DND-41 (cell line): ENCODE data around the gene NPIPA2.
"Not testable (repeated sequence)": the region's sequence is repeated elsewhere in the genome, so short reads cannot be mapped to it uniquely, and the experiment has no call there.

ENCODE experiments used
- EZH2 ChIP-seq: IDR thresholded peaks from 3 replicates; pipeline ENCODE4 v1.6.1; 2012; ENCODE audit warnings: borderline replicate concordance, low read depth, mild to moderate bottlenecking, moderate library complexity, low read length, inconsistent platforms; ENCODE audit not compliant: severe bottlenecking
- TF ChIP-seq, protein P1 (sequence below): IDR thresholded peaks from 2 replicates; pipeline ENCODE4 v1.5.1; 2012; ENCODE audit warnings: borderline replicate concordance, low read length, moderate library complexity, mild to moderate bottlenecking; ENCODE audit not compliant: poor library complexity, severe bottlenecking; ENCODE audit errors: extremely low read depth

DNA sequence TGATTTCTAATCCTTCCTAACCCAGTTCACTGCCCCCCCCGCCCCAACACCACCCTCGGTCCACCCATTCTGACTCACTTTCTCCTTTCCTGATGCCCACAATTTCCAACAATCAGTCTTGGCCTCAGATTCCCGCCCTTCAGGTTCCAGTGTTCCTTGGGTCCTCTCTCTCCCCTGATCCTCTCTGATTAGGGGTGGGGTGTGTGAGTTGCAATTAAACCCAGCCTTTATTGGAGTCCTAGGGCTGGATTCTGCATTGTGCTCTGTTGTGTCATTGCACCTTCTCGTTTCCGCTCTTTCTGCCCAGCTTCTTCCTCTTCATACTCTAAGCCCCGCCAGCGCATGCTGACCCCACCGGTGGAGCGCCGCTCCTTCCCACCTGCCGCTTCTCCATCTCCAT is 539 bp upstream of the NPIPA2 start:
- TF ChIP-seq, protein P1, sequence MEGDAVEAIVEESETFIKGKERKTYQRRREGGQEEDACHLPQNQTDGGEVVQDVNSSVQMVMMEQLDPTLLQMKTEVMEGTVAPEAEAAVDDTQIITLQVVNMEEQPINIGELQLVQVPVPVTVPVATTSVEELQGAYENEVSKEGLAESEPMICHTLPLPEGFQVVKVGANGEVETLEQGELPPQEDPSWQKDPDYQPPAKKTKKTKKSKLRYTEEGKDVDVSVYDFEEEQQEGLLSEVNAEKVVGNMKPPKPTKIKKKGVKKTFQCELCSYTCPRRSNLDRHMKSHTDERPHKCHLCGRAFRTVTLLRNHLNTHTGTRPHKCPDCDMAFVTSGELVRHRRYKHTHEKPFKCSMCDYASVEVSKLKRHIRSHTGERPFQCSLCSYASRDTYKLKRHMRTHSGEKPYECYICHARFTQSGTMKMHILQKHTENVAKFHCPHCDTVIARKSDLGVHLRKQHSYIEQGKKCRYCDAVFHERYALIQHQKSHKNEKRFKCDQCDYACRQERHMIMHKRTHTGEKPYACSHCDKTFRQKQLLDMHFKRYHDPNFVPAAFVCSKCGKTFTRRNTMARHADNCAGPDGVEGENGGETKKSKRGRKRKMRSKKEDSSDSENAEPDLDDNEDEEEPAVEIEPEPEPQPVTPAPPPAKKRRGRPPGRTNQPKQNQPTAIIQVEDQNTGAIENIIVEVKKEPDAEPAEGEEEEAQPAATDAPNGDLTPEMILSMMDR = not testable (repeated sequence)
- TF ChIP-seq EZH2 = not testable (repeated sequence)
